DOHH2 (cell line): ENCODE measurements around the gene PRKAR2B.

Experiments
- H3F3A ChIP-seq: fragments of 200-600 bp; sonication (generic), shearing (Covaris generic); 2 replicates; pipeline ENCODE4 v1.6.0; 2016; ENCODE audit warnings: antibody characterized with exemption, mild to moderate bottlenecking; ENCODE audit not compliant: control insufficient read depth, insufficient read depth
- H3K27ac ChIP-seq: fragments of 200-600 bp; sonication (generic); 2 replicates; pipeline ENCODE4 v1.5.1; 2014; ENCODE audit warnings: low read depth, mild to moderate bottlenecking, low read length, moderate library complexity
- H3K27me3 ChIP-seq: fragments of 200-600 bp; sonication (generic); 2 replicates; pipeline ENCODE4 v1.6.1; 2014; ENCODE audit warnings: mild to moderate bottlenecking, low read length, mixed read lengths; ENCODE audit not compliant: control insufficient read depth
- H3K36me3 ChIP-seq: fragments of 200-600 bp; sonication (generic); 2 replicates; pipeline ENCODE4 v1.6.1; 2014; ENCODE audit warnings: mild to moderate bottlenecking, low read length, moderate library complexity, mixed read lengths; ENCODE audit not compliant: control insufficient read depth
- H3K4me1 ChIP-seq: fragments of 200-600 bp; sonication (generic); 2 replicates; pipeline ENCODE4 v1.6.1; 2014; ENCODE audit warnings: mild to moderate bottlenecking, low read length, mixed read lengths; ENCODE audit not compliant: control insufficient read depth
- H3K4me2 ChIP-seq: fragments of 200-600 bp; sonication (generic); 2 replicates; pipeline ENCODE4 v1.6.0; 2014; ENCODE audit warnings: mild to moderate bottlenecking, low read length, moderate library complexity
- H3K4me3 ChIP-seq: fragments of 200-600 bp; sonication (generic); 2 replicates; pipeline ENCODE4 v1.5.1; 2014; ENCODE audit warnings: mild to moderate bottlenecking, low read length, mixed read lengths
- H3K79me2 ChIP-seq: fragments of 200-600 bp; sonication (generic); 2 replicates; pipeline ENCODE4 v1.6.1; 2014; ENCODE audit warnings: mild to moderate bottlenecking, low read length, mixed read lengths; ENCODE audit not compliant: control insufficient read depth
- H3K9me2 ChIP-seq: fragments of 200-600 bp; sonication (generic); replicated peaks from 2 replicates; pipeline ENCODE4 v1.6.1; 2014; ENCODE audit warnings: mild to moderate bottlenecking, low read length, mixed read lengths; ENCODE audit not compliant: control insufficient read depth
- H3K9me3 ChIP-seq: fragments of 200-600 bp; sonication (generic); 2 replicates; pipeline ENCODE4 v1.6.1; 2014; ENCODE audit warnings: antibody characterized with exemption, low read length, mixed read lengths; ENCODE audit not compliant: control insufficient read depth, insufficient read depth
- H4K20me1 ChIP-seq: fragments of 200-600 bp; sonication (generic); 2 replicates; pipeline ENCODE4 v1.6.0; 2014; ENCODE audit warnings: low read depth, mild to moderate bottlenecking, antibody characterized with exemption, low read length, moderate library complexity; ENCODE audit not compliant: control insufficient read depth, insufficient read depth
- EZH2phosphoT487 ChIP-seq: fragments of 200-600 bp; sonication (generic); IDR thresholded peaks from 2 replicates; pipeline ENCODE4 v1.6.1; 2017; ENCODE audit warnings: borderline replicate concordance, mild to moderate bottlenecking, antibody characterized with exemption, low read length, moderate library complexity, mixed read lengths
- TF ChIP-seq, protein P1 (sequence below): fragments of 200-600 bp; sonication (generic); IDR thresholded peaks from one replicate; pipeline ENCODE4 v1.5.1; 2014; ENCODE audit warnings: antibody characterized with exemption, mild to moderate bottlenecking, low read depth, low read length; ENCODE audit not compliant: poor library complexity, severe bottlenecking

The PRKAR2B gene

DNA sequence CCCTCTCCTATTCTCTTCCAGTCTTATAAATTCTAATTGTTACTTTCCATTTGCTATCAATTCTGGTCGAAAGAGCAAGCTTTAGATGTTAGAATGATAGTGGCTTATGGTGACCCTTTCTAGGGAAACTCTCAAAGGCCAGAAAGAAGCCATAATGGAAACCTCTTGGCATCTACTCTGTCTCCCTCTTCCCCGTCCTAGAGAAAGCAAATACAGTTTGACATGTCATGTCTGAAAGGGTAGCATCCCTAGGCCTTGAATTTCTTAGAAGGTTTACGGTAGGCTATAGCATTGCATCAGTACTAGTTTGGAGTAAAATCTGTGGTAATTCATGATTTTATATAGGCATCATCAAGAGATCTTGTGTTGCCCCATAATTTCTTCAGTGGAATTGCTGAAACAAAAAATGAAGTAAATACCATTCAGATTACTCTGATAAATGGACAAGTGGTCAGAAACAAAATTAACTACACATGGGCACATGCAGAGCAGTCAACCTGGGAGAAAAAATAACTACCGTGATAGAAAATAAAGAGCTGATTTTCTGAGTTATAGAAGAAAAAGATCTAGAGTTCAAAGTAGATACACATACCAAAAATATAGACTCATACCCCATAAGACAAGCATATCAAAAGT lies 4.4 kb downstream of the PRKAR2B start:
- H3K27ac ChIP-seq = no peak overlapping the region
- no peaks in the 10 kb centered on the region for H3K9me2 ChIP-seq
- H4K20me1 ChIP-seq = peaks cover 11% of the 10 kb centered on the region; the same call in 1 of the 2 replicates
- H3K4me2 ChIP-seq = peak overlapping the region; percentile 64
- H3K27me3 ChIP-seq = no peaks in the 10 kb centered on the region
- H3K36me3 ChIP-seq = peaks cover 64% of the 10 kb centered on the region
- peaks cover 15% of the 10 kb centered on the region for H3F3A ChIP-seq
- peaks cover 82% of the 10 kb centered on the region for H3K4me1 ChIP-seq
- TF ChIP-seq, protein P1, sequence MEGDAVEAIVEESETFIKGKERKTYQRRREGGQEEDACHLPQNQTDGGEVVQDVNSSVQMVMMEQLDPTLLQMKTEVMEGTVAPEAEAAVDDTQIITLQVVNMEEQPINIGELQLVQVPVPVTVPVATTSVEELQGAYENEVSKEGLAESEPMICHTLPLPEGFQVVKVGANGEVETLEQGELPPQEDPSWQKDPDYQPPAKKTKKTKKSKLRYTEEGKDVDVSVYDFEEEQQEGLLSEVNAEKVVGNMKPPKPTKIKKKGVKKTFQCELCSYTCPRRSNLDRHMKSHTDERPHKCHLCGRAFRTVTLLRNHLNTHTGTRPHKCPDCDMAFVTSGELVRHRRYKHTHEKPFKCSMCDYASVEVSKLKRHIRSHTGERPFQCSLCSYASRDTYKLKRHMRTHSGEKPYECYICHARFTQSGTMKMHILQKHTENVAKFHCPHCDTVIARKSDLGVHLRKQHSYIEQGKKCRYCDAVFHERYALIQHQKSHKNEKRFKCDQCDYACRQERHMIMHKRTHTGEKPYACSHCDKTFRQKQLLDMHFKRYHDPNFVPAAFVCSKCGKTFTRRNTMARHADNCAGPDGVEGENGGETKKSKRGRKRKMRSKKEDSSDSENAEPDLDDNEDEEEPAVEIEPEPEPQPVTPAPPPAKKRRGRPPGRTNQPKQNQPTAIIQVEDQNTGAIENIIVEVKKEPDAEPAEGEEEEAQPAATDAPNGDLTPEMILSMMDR = peak; percentile 52
- TF ChIP-seq EZH2phosphoT487 = no peak
- H3K9me3 ChIP-seq = no peaks in the 10 kb centered on the region
- peaks cover 92% of the 10 kb centered on the region for H3K79me2 ChIP-seq
- H3K4me3 ChIP-seq = peak overlapping the region; percentile 8; the same call in 1 of the 2 replicates

DNA sequence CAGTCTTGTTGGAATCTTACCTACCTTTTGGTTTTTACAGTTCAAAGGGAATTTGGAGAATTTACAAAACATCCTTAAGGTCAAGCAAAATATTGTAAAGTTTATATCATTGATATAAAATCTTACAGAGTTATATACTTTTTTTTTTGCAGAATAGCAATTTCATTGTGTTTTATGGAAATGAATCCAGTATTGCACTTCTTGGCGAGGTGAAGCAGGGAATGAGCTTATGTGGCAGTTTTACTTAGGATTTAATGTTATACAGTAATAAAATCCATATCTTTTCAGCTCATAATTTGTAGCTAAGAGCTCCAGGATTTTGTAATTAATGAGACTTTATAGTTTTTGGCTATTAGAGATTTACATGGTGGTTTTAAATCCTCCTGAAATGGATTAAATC lies 5.0 kb downstream of the PRKAR2B start:
- Histone ChIP-seq H3K9me3 (0 out of 2 replicates have a peak, but pooled peaks cover 3% of the 10 kb centered on the region), H3K4me1 (peaks cover 77% of the 10 kb centered on the region), H3K27me3 (no peaks in the 10 kb centered on the region), H3K4me3 (peak overlapping the region; percentile 8), H3F3A (peaks cover 12% of the 10 kb centered on the region), H3K4me2 (peak overlapping the region; percentile 64), H4K20me1 (peaks cover 11% of the 10 kb centered on the region; the same call in 1 of the 2 replicates), H3K9me2 (no peaks in the 10 kb centered on the region), H3K27ac (no peak overlapping the region), H3K36me3 (peaks cover 70% of the 10 kb centered on the region), H3K79me2 (peaks cover 98% of the 10 kb centered on the region)
- TF ChIP-seq, protein P1 = no peak
- TF ChIP-seq EZH2phosphoT487 = no peak

DNA sequence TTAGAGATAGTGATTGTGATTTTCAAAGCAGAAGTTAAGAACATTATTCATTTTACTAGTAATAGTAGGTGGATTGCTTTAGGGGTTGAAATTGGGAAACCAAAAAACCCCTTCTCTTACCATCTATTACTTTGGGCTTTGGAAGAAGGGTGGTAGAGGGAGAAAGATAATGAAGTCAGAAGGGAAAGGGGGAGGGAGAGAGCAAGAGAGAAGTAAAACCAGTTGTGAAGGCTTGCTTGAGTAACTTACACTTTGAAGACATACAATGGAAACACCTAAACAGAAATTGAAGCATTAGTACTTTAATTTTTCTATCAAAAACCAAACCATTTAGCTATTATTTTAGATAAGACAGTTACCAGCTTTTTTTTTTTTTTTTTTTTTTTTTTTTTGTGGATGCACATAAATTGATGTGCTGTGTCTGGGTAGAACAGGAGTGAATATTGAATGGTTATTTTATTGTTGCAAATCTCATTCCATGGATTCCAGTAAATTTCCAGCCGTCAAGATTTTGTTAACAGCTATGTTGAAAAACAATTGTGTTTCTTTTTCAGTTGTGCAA lies 5.5 kb downstream of the PRKAR2B start:
- H3K4me2 ChIP-seq = peak overlapping the region; percentile 64
- no peak overlapping the region for H3K27ac ChIP-seq
- no peaks in the 10 kb centered on the region for H3K27me3 ChIP-seq
- peaks cover 11% of the 10 kb centered on the region; the same call in 1 of the 2 replicates for H4K20me1 ChIP-seq
- peaks cover 96% of the 10 kb centered on the region for H3K79me2 ChIP-seq
- H3K4me3 ChIP-seq = 0 out of 2 replicates have a peak overlapping the region, but pooled peaks have one; percentile 5
- peaks cover 77% of the 10 kb centered on the region for H3K4me1 ChIP-seq
- TF ChIP-seq EZH2phosphoT487 = no peak
- TF ChIP-seq, protein P1 = no peak
- 0 out of 2 replicates have a peak, but pooled peaks cover 3% of the 10 kb centered on the region for H3K9me3 ChIP-seq
- H3K36me3 ChIP-seq = peaks cover 68% of the 10 kb centered on the region
- H3K9me2 ChIP-seq = no peaks in the 10 kb centered on the region
- peaks cover 12% of the 10 kb centered on the region for H3F3A ChIP-seq
